RCC 7860 (cell line): ENCODE data around the gene NBEA.

Source experiments
- DNase-seq: peaks from one replicate; pipeline ENCODE4 v3.0.0-alpha.2; 2015; ENCODE audit warnings: low spot score
- FAIRE-seq: peaks from 2 replicates; lab custom pipeline; 2012; peaks lifted over from hg19 to GRCh38; lab: Jason Lieb, UNC

NBEA gene

DNA sequence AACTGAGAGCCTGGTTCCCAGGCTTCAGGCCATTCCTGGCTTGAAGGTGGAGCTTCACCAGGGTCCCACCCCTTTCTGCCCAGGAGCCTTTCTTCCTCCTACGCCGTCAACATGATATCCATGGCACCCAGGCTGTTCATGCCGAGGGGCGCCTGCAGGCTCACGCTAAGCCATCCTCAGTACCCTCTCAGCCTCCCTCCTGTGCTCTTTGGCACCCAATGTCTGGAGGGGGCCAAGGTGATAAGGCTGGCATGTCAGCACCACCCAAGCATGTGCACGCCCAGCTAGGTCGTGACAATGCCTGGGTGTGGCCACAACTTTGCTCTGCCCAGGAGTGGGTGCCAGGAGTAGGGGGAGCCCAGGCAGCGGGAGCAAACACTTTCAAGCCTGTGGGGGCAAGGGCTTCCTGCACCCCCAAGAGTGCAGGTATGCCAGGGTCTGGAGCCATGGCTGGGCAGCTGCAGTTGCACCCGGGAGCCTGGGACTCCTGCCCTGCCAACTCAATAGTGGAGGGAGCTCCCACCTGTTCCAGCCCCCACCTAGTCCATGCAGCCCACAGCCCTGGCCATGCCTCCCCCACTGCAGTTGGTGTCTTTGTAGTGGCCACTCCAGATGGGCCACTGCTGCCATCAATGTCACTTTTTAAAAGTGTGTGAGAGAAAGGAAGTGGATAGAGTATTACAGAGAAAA is 314.5 kb downstream of the NBEA start:
- FAIRE-seq (no peak), DNase-seq (no peak)

DNA sequence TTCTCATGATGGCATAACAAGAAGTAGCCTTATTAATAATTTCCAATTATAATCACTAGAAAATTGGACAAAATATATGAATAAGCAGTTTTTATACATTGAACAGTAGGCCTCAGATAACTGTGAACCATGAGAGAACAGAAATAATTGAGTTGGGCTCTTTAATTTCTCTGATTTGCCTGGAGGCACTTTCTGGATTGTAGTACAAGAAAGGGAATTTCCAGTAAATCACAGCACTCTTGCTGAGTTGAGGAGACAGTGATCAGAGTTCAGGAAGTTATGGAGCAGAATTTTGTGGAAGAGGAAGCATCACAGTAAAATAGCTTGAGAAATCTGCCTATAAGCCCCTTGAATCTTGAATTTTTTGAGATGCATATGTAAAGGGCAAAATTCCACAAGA is 318.2 kb downstream of the NBEA start:
- no peak for DNase-seq
- no peak for FAIRE-seq

DNA sequence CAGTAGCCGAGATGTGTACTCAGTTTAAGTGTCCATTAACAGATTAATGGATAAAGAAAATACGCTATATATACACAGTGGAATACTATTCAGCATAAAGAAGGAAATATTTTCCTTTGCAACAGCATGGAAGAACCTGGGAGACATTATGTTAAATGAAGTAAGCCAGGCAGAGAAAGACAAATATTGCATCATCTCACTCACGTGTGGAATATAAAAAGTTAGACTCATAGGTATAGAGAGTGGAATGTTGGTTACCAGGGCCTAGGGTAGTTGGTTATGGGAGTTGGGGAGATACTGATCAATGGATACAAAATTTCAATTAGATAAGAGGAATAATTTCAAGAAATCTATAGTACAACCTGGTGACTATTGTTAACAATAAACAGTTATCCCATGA is 324.3 kb downstream of the NBEA start:
- DNase-seq = no peak
- no peak for FAIRE-seq

DNA sequence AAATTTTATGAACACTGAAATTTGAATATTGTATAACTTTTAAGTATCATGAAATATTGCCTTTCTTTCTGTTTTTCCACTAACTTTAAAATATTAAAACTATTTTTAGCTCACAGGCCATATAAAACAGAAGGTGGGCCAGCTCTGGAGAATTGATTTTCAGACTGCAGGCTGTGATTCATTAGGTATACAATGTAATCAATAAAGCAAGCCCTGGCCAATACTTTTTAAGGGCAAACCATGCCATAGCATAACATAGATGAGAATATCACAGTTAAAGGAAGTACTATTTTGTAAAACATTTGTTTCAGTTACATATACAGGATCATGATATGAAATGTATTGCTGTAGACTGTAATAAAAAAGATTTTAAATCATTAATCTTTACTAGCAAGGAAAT is 336.8 kb downstream of the NBEA start:
- FAIRE-seq = no peak
- DNase-seq = no peak

DNA sequence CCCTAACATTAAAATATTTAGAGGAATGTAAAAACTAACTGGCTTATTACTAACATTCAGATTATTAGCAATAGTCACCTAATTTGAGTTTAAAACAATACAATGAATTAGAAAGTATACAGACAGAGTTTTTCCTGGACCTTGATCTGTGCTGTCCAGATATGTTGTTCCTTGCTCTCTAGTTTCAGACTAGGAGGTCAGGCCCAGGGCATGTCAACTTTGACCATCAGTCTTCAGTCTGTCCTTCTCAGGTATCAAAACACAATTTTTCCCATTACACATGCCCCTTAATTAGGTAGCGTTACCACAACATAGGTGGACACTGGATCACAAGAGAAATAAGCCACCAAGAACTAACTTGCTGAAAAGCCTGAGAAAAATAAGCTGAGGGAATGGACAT is 337.4 kb downstream of the NBEA start:
- DNase-seq (no peak), FAIRE-seq (no peak)

DNA sequence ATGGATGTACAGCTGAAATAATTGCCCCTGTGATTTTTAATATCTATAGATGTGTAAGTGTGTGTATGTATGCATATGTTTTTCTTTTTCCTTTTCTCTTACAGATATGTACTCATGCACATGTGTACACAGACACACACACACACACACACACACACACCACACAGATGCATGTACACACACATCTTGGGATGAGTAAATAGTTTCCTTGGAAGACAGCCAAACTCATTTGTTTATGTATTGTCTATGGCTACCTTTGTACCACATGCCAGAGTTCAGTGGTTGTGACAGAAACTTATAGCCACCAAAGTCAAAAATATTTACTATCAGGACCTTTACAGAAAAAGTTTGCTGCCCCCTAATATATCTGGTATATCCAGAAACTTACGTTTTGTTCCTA is 341.8 kb downstream of the NBEA start:
- DNase-seq = no peak
- FAIRE-seq = no peak

DNA sequence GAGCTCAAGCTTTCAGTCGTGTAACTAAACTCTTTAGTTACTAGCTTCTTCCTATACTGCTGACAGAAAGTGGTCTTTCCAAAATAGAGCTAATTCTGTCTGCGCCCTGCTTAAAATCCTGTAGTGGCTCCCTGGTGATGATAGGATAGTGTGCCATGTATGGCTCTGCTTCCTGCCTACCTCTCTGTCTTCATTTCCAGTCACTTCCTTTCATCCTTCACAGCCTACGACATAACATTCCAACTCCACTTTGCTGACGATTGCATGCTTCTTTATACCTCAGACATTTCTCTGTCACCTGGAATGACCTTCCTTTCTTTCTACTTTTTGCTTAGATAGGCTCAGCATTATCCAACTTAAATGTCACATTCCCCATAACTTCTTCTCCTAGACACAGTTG is 343.6 kb downstream of the NBEA start:
- DNase-seq = no peak

DNA sequence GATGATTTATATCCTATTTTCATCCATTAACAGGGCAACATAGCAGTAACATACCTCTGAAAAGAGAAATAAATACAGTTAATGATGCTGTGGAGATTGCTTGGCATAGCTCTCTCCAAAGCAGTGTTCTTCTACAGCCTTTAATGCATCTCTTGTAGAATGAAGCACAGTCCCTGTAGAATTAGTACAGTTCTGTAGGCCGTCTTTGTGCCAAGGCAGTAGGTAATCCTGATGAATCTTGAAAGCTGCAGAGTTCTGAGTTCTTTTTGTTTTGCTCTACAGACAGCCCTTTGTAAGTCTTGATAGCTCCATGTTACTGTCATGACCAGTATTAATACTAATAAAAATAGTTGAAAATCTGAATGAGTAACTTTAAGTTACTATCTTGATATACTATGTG is 350.3 kb downstream of the NBEA start:
- FAIRE-seq (no peak), DNase-seq (no peak)

More for the DNA sequence above, 343.6 kb downstream of the NBEA start:
- FAIRE-seq = no peak

DNA sequence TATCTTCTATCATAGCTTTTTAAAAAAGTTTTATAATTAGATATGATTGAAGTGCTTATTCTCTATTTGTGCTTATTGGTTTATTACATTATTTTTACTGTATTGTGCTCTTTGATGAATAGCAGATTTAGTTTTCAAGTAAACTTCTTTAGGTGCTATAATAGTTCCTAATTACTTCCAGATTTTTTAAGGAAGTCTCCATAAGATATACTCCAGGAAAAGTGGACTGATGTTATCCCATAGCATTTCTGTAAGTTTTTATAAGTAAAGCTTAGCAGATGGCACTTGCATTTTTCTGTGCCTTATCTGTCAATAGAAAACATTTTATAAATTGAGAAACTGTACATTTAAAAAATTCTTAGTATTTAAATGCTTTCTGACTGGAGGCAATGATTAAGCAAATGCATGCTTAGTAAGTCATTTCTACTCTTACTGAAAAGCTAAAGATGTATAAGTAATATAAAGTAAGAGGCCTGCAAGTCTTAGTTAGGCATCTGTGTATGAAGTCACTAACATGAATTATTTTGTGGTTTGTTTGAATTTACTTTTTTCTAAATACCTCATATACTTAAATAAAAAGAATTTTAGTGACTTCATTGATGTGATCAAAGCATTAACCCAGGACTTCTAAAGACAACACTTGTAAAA is 351.6 kb downstream of the NBEA start:
- no peak for DNase-seq
- no peak for FAIRE-seq

DNA sequence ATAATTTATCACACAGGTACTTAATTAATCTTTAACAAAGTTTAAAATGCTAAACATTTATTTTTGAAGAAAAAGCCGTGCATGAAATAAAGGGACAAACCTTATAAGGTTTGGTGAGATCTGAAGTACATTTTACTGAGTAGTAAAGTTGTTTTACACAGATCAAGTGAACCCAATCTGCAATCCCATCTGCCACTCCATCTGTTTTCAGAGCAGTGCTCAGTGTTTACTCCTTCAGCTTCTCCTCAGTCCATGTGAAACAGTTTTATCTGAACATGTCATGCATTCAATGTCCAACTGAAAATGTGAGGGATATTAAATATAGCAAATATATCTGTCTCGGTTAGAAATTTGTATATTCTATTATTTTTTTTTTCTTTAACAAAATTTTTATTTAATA is 367.6 kb downstream of the NBEA start:
- no peak for DNase-seq

DNA sequence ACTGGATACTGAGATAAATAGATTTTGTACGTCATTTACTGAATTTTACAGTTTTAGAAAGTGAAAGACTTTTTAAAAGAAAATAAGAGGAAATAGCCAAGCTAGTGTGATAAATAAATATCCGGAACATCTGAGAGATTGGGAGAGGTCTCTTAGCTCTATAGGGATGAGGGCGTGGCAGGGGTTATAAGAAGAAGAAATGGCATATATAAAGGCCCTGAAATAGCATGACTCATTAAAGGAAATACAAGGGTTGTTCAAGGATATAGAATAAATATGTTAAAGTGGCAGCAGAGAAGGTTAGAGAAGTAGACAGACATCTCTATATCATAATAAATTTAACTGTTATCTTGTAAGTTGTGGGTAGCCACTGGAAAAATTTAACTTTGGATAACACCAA is 390.1 kb downstream of the NBEA start:
- FAIRE-seq = no peak
- no peak for DNase-seq

More for the DNA sequence above, 367.6 kb downstream of the NBEA start:
- no peak for FAIRE-seq

DNA sequence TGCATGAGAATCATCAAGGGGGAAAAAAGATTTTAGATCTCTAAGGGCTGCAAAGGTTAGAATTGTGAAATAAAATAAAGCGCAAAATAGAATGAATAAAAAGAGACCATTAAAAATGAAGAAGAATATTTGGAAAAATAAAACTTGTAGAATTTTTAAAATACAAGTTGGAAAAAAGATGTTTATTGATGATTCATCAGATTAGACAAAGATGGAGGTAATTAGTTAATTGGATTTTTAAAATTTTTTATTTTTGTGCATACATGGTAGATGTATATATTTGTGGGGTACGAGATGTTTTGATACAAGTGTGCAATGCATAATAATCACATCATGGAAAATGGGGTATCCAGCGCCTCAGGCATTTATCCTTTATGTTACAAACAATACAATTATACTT is 391.1 kb downstream of the NBEA start:
- DNase-seq (no peak), FAIRE-seq (no peak)

DNA sequence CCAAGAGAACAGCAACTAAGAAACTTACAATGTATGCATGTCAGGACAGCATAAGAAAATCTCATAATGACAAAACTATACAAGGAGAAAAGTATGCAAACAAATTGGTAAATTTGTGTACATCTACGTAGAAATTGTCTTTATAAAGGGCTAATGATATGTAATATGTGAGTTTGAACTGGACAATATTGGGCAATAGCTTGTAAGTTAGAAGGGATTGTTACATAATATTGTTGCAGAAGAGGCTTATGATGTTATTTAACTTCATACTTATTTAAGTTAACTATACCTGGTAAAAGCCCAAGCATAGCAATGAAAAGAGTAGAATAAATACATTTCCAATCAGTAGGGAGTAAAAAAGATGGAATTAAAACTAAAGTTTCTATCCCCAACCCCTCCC is 400.4 kb downstream of the NBEA start:
- no peak for DNase-seq
- no peak for FAIRE-seq

DNA sequence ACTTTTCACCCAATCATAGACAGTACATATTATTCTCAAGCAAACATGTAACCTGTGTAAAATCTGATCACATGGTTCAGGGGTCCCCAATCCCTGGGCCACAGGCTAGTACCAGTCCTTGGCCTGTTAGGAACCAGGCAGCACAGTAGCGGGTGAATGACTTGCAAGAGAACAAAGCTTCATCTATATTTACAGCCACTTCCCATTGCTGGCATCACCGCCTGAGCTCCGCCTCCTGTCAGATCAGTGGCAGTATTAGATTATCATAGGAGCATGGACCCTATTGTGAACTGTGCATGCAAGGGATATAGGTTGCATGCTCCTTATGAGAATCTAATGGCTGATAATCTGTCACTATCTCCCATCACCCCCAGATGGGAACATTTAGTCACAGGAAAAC is 401.3 kb downstream of the NBEA start:
- no peak for FAIRE-seq
- DNase-seq = no peak

DNA sequence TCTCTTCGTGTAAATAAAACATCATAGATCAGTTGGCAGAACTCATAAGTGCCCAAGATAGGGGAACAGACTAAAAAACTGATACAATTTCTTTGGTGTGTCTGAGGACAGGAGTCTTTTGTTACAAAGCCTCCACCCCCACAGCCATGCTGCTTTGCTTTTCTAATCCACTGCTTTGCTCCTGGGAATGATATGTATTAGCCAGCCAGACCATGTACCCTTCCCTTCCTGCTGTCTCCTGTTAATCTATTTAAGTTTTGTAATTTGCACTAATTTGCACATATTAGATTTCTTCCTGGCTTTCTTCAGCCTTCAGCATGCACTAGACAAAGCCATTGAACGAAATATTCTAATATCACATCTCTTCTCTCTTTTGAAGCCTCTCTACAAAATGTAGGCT is 403.9 kb downstream of the NBEA start:
- DNase-seq (no peak), FAIRE-seq (no peak)

DNA sequence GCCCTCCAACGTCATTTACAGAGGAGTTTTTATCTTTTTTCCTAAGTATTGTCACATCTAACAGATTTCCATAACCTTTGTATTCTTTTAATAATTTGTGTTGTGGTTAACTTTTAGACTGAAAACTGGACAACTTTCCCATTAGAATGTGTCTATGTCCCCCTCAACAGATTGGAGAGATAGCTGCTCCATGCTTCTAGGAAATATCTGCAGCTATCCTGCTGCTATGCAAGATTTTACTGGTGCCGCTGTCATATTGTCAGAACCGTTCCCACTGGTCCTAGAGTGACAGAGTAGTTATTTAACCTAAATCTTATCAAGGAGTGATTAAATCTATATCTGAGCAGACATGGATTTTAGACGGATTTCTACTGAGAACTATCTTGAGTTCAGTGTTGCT is 404.4 kb downstream of the NBEA start:
- DNase-seq (no peak), FAIRE-seq (no peak)

DNA sequence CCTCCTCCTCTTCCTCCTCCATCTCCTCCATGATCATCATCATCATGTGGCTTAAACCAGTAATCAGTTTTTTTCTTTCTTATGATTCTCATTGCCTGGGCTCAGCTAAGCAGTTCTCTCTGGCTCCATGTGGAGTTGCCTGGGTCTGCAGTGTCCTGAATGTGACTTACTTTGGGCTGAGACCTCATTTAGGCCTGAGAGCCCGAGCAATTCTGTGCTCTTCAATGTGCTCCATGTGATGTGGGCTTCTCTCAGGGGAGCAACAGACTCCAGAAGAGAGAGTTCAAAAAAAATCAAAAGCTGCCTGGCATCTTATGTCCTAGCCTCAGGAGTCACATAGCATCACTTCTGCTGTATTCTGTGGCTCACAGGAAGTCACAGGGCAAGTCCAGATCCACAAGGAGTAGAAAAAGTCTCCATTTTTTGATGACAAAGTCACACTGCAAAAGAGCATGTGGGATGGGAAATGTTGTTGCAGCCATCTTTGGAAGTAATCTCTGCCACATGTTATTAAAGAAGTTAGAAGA is 405.7 kb downstream of the NBEA start:
- DNase-seq = no peak
- no peak for FAIRE-seq

DNA sequence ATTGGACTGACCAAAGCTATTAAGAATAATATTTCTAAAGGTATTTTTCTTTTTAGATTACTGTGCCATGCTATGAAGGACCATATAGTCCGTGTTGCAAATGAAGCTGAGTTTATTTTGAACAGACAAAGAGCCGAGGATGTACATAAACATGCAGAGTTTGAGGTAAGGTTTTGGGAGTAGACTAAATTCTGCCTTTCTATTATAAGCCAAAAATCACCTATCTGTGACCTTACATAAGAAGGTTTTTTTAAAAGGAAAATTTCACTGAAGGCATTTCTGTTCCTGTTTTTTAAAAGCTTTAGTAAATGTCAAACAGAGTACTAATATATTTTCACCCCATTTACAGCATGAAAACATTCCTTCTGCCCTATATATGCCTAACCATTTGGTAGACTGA is 407.0 kb downstream of the NBEA start:
- DNase-seq (no peak), FAIRE-seq (no peak)

DNA sequence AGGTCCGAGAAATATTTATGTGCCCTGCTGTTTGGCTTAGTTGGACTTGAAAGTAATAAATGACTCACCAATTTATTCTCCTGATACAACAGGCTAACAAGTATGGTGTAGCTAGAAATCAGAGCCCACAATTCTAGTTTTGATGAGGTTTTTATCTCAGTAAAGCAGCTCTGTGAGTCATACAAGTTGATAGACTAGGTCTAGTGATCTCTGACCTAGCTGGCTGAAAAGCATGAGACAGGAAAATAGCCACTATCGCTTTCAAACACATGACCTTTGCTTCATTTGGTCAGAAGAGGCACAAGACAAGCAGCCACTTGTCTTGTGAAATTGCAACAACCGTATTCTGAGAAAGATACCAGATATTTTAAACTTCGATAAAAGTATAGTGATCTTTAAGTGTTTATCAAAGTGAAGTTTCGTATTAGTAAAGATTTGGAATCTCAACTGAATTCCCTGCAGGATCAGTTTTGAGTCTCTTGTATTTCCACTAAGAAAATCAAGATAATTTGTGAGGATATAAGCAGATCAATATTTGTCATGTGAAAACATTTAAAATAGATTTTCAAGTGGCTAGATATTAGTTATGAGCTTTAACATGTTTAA is 407.7 kb downstream of the NBEA start:
- FAIRE-seq = peak; percentile 84

DNA sequence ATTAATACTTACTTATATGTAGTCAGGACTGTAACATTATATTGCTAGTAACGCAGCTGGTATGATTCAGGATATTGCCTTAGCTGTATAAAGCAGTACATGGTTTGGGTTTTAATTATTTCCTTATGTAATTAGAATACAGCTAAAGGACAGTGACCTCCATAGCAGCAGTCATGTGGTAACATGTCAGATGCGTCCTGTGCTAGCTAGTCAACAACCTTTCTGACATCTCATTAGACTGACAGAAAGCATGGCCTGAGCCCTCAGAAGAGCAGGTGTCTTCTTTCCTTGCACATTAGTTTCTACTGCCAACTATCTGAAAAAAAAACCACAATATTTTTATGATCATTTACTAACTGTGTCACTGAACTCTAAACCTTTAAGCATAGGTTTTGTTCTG is 412.2 kb downstream of the NBEA start:
- FAIRE-seq (no peak), DNase-seq (no peak)

More for the DNA sequence above, 407.7 kb downstream of the NBEA start:
- DNase-seq = peak; percentile 54

DNA sequence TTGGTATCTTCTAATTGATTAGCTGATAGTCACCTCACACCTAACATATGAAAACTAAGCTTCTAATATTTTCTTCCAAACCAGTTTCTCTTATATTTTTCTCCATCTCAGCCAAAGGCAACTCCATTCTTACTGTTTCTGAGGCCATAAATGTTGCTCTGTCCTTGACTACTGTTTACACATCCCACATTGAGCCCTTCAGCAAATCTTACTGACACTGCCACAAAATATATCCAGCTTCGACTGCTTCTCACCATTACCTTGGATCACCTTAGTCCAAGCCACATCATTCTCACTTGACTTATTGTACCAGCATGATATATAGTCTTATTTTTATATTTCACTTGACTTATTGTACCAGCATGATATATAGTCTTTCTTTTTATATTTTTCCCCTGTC is 412.8 kb downstream of the NBEA start:
- FAIRE-seq = no peak

DNA sequence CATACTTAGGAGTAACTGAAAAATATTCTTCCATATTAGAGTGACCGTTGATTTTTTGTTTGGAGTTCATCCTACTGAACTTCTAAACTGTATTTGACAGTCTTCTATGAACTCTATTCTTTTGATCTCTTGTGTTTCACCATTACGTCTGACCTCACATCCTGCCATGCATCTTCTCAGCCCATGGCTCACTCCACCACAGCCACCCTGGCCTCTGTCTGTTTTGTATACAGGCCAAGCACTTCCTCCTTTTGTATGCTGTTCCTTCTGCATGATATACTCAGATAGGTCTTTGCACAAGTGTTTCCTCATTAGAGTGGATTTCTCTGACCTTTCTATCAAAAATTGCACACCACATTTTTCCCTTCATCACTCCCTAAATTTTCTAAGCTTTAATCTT is 414.5 kb downstream of the NBEA start:
- no peak for FAIRE-seq
- no peak for DNase-seq

More for the DNA sequence above, 412.8 kb downstream of the NBEA start:
- DNase-seq = no peak
